Activated CD4-positive, alpha-beta T cell treated with anti-CD3 and anti-CD28 coated beads, Interleukin-2, Interleukin-6, amounts not matched to agents 100 ng/mL and 50 ng/mL, durations not matched to agents 16 hours and 8 hours (primary cell): ENCODE data around the gene STARD3NL.
"Not testable (repeated sequence)": the region's sequence is repeated elsewhere in the genome, so short reads cannot be mapped to it uniquely, and the experiment has no call there.

Source experiments
- DNase-seq: peaks from one replicate; pipeline ENCODE4 v3.0.0-alpha.2; 2020

STARD3NL gene

GRCh38 chr7:38270405-38270804 is 92.4 kb downstream of the STARD3NL start:
- DNase-seq, result not testable (repeated sequence)

- no peak for DNase-seq
Measured at GRCh38 chr7:38273286-38273995, 95.4 kb downstream of the STARD3NL start, which contains the start of gene TARP. TARP (minus strand) TSS chr7:38273636.

- no peak for DNase-seq
Measured at GRCh38 chr7:38274486-38274885, 96.4 kb downstream of the STARD3NL start.

GRCh38 chr7:38274927-38275620 is 97.0 kb downstream of the STARD3NL start:
- no peak for DNase-seq

- DNase-seq, result no peak
Measured at GRCh38 chr7:38276096-38276877, 98.2 kb downstream of the STARD3NL start.

GRCh38 chr7:38280000-38280399 is 102.0 kb downstream of the STARD3NL start:
- DNase-seq, result no peak
